Mesendoderm (in vitro differentiated cells): ENCODE data around the gene RITA1.
A peak's percentile ranks its signal among the peaks of the same experiment; 100 is the strongest.

Source experiments
- DNase-seq: peaks from one replicate; pipeline ENCODE4 v3.0.0; 2013
- H2AK5ac ChIP-seq: 2 replicates; pipeline ENCODE4 v1.6.1; 2013; ENCODE audit warnings: low read length, inconsistent platforms
- H2BK120ac ChIP-seq: 2 replicates; pipeline ENCODE4 v1.6.1; 2013; ENCODE audit warnings: low read depth, mild to moderate bottlenecking, low read length, moderate library complexity, mixed read lengths
- H2BK15ac ChIP-seq: replicated peaks from 2 replicates; pipeline ENCODE4 v1.6.1; 2013; ENCODE audit warnings: low read depth, mild to moderate bottlenecking, moderate library complexity
- H2BK5ac ChIP-seq: 2 replicates; pipeline ENCODE4 v1.6.1; 2013; ENCODE audit warnings: low read length, inconsistent platforms
- H3K18ac ChIP-seq: 2 replicates; pipeline ENCODE4 v1.6.1; 2013; ENCODE audit warnings: mild to moderate bottlenecking, low read length, mixed read lengths
- H3K23ac ChIP-seq: one replicate; pipeline ENCODE4 v1.6.1; 2013; ENCODE audit warnings: low read length
- H3K27ac ChIP-seq: 2 replicates; pipeline ENCODE4 v1.5.1; 2013; ENCODE audit warnings: low read depth, mild to moderate bottlenecking, inconsistent platforms, low read length, moderate library complexity
- H3K27me3 ChIP-seq: 2 replicates; pipeline ENCODE4 v1.6.1; 2013; ENCODE audit warnings: low read length, control low read depth, mild to moderate bottlenecking, inconsistent platforms; ENCODE audit not compliant: insufficient read depth, poor library complexity
- H3K36me3 ChIP-seq: 2 replicates; pipeline ENCODE4 v1.6.1; 2013; ENCODE audit warnings: low read length, inconsistent platforms; ENCODE audit not compliant: control insufficient read depth, insufficient read depth
- H3K4ac ChIP-seq: one replicate; pipeline ENCODE4 v1.6.1; 2013; ENCODE audit warnings: low read depth, mild to moderate bottlenecking, low read length, moderate library complexity
- H3K4me1 ChIP-seq: 2 replicates; pipeline ENCODE4 v1.6.1; 2013; ENCODE audit warnings: low read depth, low read length, inconsistent platforms; ENCODE audit not compliant: control insufficient read depth
- H3K4me2 ChIP-seq: 2 replicates; pipeline ENCODE4 v1.6.1; 2013; ENCODE audit warnings: low read length
- H3K4me3 ChIP-seq: 2 replicates; pipeline ENCODE4 v1.5.1; 2013; ENCODE audit warnings: mild to moderate bottlenecking, low read length
- H3K56ac ChIP-seq: one replicate; pipeline ENCODE4 v1.6.1; 2013; ENCODE audit warnings: low read length
- H3K79me1 ChIP-seq: 2 replicates; pipeline ENCODE4 v1.6.1; 2013; ENCODE audit warnings: low read length, inconsistent platforms
- H3K79me2 ChIP-seq: 2 replicates; pipeline ENCODE4 v1.6.1; 2013; ENCODE audit warnings: mild to moderate bottlenecking, low read length; ENCODE audit not compliant: control insufficient read depth, insufficient read depth
- H3K9ac ChIP-seq: 2 replicates; pipeline ENCODE4 v1.6.1; 2013; ENCODE audit warnings: low read length, inconsistent platforms
- H4K5ac ChIP-seq: one replicate; pipeline ENCODE4 v1.6.1; 2013; ENCODE audit warnings: low read length
- H4K8ac ChIP-seq: one replicate; pipeline ENCODE4 v1.6.1; 2013; ENCODE audit warnings: low read depth, mild to moderate bottlenecking, control low read depth, low read length, moderate library complexity
- WGBS: extraction: QIAGEN DNeasy Blood & Tissue Kit; methylation state at CpG from one replicate; pipeline ENCODE4 v1.1.7; 2013; ENCODE audit warnings: low lambda C conversion rate, missing lambda C conversion rate; ENCODE audit not compliant: insufficient coverage; ENCODE audit errors: extremely low coverage; 5-methylcytosine and 5-hydroxymethylcytosine counted together

RITA1 gene

DNA sequence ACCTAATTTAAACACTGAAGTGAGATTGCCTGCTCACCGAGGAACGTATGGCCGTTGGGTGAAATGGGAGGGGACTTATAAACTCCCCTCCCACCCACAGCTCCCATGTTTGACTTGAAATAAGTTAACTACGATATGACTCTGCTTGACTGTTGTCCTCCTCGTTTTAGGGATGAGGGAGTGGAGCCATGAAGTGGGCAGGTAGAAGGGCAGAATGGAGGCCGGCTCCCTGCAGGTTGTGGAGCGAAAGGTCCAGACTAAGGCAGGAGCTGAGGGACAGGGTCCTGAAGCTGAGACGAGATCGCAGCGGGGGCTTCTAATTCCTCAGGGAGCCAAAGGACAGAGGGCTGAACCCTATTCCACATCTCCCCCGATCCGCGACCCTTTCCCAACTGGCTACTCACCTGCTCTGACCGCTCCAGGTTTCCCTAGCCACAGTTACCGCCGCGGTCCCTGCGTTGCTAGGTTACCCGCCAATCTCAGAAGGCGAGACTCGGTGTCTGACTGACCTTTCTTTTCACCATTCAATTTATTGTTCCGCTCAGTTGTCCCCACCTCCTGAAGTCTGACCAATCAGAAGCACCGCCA lies 35.2 kb downstream of the RITA1 start:
- H3K23ac ChIP-seq = no peak overlapping the region
- no peak overlapping the region for H2AK5ac ChIP-seq
- H3K4me1 ChIP-seq = peaks cover 3% of the 10 kb centered on the region
- no peaks in the 10 kb centered on the region for H3K27me3 ChIP-seq
- peak overlapping the region; percentile 67 for H3K56ac ChIP-seq
- H3K27ac ChIP-seq = no peak overlapping the region
- peak overlapping the region; percentile 26 for H3K9ac ChIP-seq
- no peaks in the 10 kb centered on the region for H3K79me2 ChIP-seq
- H4K8ac ChIP-seq = no peak overlapping the region
- no peak for DNase-seq
- H2BK120ac ChIP-seq = no peak overlapping the region
- peak overlapping the region; percentile 88 for H3K4me2 ChIP-seq
- no peak overlapping the region for H2BK5ac ChIP-seq
- no peak overlapping the region for H4K5ac ChIP-seq
- H2BK15ac ChIP-seq = no peak overlapping the region
- peaks cover 2% of the 10 kb centered on the region for H3K79me1 ChIP-seq
- H3K18ac ChIP-seq = no peak overlapping the region
- H3K4me3 ChIP-seq = peak overlapping the region; percentile 59
- no peaks in the 10 kb centered on the region for H3K36me3 ChIP-seq
- H3K4ac ChIP-seq = no peak overlapping the region
- no CpG with 5 or more reads among the region's 23 CpGs for WGBS

DNA sequence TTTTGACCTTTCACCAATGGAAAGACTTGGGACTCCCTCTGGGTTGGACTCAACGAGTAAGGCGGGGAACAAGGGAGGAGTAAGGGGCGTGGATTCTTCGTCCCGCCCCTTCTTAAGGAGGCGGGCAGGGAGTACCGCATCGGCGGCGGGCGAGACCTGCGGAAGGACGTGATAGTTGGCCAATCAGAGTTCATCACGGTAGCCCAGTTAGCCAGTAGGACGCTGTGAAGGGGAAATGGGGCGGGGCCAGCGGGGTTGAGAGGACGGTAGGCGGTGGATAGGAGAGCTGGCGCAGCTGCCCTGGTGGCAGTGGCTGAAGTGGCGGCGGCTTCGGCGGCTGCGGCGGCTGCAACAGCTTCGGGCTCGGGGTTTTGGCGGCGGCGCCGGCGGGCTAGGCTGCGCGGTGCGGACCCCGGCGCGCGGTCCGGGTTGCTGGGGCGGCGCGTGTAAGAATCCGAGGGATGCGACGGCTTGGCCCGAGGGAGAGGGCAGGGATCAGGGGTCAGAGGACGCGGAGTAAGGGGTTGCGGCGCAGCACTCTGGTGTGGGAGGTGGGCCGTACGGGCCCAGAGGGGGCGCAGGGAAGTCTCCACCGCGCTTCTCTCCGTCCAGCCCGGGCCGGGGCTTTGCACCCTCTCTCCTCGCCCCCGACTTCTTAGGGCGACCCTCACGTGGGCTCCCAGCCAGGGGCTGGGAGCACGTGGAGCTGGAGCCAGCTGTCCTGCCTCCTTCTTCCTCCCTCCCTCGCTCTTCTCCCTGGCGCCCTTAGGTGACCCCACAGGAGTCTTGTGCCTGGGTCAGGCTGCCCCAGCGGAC lies 35.9 kb downstream of the RITA1 start, which contains the start of gene TPCN1:
Gene TPCN1 (plus strand): TSS at position 284 of the 816 bp plus-strand sequence. CDS start 5,389 bp downstream, outside the sequence.
- WGBS = no CpG with 5 or more reads among the region's 68 CpGs
- H3K27ac ChIP-seq = peak within 1 kb of the TSS; percentile 18
- H3K23ac ChIP-seq = no peak within 1 kb of the TSS
- H2BK15ac ChIP-seq = no peak within 1 kb of the TSS
- H3K79me2 ChIP-seq = no peaks in the 10 kb centered on the region
- H2BK120ac ChIP-seq = no peak within 1 kb of the TSS
- DNase-seq = peak; percentile 100
- peak within 1 kb of the TSS; percentile 45 for H2AK5ac ChIP-seq
- peak within 1 kb of the TSS; percentile 71 for H3K9ac ChIP-seq
- peaks cover 2% of the 10 kb centered on the region for H3K79me1 ChIP-seq
- H3K56ac ChIP-seq = peak within 1 kb of the TSS; percentile 92
- H3K4me3 ChIP-seq = peak within 1 kb of the TSS; percentile 59
- H4K5ac ChIP-seq = no peak within 1 kb of the TSS
- H2BK5ac ChIP-seq = no peak within 1 kb of the TSS
- H3K4me2 ChIP-seq = peak within 1 kb of the TSS; percentile 88
- peaks cover 3% of the 10 kb centered on the region for H3K4me1 ChIP-seq
- no peak within 1 kb of the TSS for H3K18ac ChIP-seq
- H3K4ac ChIP-seq = peak within 1 kb of the TSS; percentile 25
- H3K36me3 ChIP-seq = no peaks in the 10 kb centered on the region
- peak within 1 kb of the TSS; percentile 7 for H4K8ac ChIP-seq
- H3K27me3 ChIP-seq = no peaks in the 10 kb centered on the region

DNA sequence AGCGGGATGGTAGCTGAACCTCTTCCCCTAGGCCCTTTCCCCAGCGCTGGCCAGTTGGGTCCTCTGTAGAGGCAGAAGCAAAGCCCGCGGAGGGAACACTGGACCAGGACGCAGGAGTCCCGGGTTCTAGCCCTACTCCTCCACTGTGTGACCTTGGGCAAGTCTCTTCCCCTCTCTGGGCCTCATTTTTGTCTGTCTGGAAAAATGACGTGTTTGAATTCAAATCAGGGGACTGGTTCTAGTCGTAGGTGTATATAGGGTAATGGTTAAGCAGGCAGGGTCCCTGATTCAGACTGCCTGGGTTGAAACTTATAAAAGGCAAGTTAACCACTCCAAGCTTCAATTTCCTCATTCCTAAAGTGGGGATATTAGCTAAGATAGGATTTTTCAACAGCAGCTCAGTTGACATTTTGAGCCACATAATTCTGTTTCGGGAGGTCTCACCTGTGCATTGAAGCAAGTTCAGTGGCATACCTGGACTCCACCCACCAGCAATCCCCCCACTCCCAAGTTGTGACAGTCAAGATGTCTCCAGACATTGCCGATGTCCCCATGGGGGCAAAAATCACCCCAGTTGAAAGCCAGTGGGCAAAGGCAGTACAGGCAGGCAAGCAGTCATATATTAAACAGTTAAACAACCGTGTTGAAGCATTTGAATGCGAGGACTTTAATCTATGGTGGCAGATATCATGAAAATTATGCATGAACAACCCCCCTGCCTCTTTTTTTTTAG lies 36.6 kb downstream of the RITA1 start:
- Histone ChIP-seq H3K79me2 (no peaks in the 10 kb centered on the region), H3K27me3 (no peaks in the 10 kb centered on the region), H3K36me3 (no peaks in the 10 kb centered on the region), H4K5ac (no peak overlapping the region), H2BK5ac (no peak overlapping the region), H3K23ac (no peak overlapping the region), H3K18ac (no peak overlapping the region), H3K4me2 (peak overlapping the region; percentile 67), H3K56ac (peak overlapping the region; percentile 92), H4K8ac (peak overlapping the region; percentile 7), H3K4me1 (peaks cover 3% of the 10 kb centered on the region), H2BK120ac (no peak overlapping the region), H2BK15ac (no peak overlapping the region), H3K9ac (peak overlapping the region; percentile 71), H3K4ac (peak overlapping the region; percentile 25), H3K79me1 (peaks cover 2% of the 10 kb centered on the region), H2AK5ac (peak overlapping the region; percentile 45), H3K4me3 (peak overlapping the region; percentile 14), H3K27ac (no peak overlapping the region)
- WGBS = no CpG with 5 or more reads among the region's 12 CpGs
- DNase-seq = no peak

- DNase-seq = no peak
- WGBS = no CpG with 5 or more reads among the region's 11 CpGs
These were observed 37.4 kb downstream of the RITA1 start for GRCh38 chr12:113222730-113223531.

GRCh38 chr12:113224955-113225354 lies 39.4 kb downstream of the RITA1 start:
- Histone ChIP-seq H4K8ac (no peak overlapping the region), H3K4me2 (no peak overlapping the region), H3K4ac (no peak overlapping the region), H3K27ac (no peak overlapping the region), H3K4me3 (no peak overlapping the region), H2AK5ac (no peak overlapping the region), H2BK5ac (no peak overlapping the region), H3K79me1 (peaks cover 2% of the 10 kb centered on the region), H3K4me1 (peaks cover 5% of the 10 kb centered on the region), H3K36me3 (no peaks in the 10 kb centered on the region), H2BK15ac (no peak overlapping the region), H3K79me2 (no peaks in the 10 kb centered on the region), H2BK120ac (no peak overlapping the region), H3K56ac (no peak overlapping the region), H3K9ac (no peak overlapping the region), H3K18ac (no peak overlapping the region), H3K23ac (no peak overlapping the region), H4K5ac (no peak overlapping the region), H3K27me3 (no peaks in the 10 kb centered on the region)
- DNase-seq = no peak
- no CpG with 5 or more reads among the region's 4 CpGs for WGBS

More at GRCh38 chr12:113222730-113223531, 37.4 kb downstream of the RITA1 start:
- H2BK5ac ChIP-seq = no peak overlapping the region
- H4K5ac ChIP-seq = no peak overlapping the region
- no peak overlapping the region for H3K4ac ChIP-seq
- H3K9ac ChIP-seq = no peak overlapping the region
- no peak overlapping the region for H3K23ac ChIP-seq
- H3K4me1 ChIP-seq = peaks cover 3% of the 10 kb centered on the region
- no peaks in the 10 kb centered on the region for H3K27me3 ChIP-seq
- peak overlapping the region; percentile 69 for H3K56ac ChIP-seq
- no peak overlapping the region for H2AK5ac ChIP-seq
- no peak overlapping the region for H3K4me2 ChIP-seq
- no peak overlapping the region for H3K18ac ChIP-seq
- H2BK15ac ChIP-seq = no peak overlapping the region
- no peak overlapping the region for H4K8ac ChIP-seq
- no peak overlapping the region for H2BK120ac ChIP-seq
- no peaks in the 10 kb centered on the region for H3K79me2 ChIP-seq
- H3K36me3 ChIP-seq = no peaks in the 10 kb centered on the region
- no peak overlapping the region for H3K4me3 ChIP-seq
- no peak overlapping the region for H3K27ac ChIP-seq
- H3K79me1 ChIP-seq = peaks cover 2% of the 10 kb centered on the region
